ENCODE results near the gene YARS1.

The YARS1 gene

DNA sequence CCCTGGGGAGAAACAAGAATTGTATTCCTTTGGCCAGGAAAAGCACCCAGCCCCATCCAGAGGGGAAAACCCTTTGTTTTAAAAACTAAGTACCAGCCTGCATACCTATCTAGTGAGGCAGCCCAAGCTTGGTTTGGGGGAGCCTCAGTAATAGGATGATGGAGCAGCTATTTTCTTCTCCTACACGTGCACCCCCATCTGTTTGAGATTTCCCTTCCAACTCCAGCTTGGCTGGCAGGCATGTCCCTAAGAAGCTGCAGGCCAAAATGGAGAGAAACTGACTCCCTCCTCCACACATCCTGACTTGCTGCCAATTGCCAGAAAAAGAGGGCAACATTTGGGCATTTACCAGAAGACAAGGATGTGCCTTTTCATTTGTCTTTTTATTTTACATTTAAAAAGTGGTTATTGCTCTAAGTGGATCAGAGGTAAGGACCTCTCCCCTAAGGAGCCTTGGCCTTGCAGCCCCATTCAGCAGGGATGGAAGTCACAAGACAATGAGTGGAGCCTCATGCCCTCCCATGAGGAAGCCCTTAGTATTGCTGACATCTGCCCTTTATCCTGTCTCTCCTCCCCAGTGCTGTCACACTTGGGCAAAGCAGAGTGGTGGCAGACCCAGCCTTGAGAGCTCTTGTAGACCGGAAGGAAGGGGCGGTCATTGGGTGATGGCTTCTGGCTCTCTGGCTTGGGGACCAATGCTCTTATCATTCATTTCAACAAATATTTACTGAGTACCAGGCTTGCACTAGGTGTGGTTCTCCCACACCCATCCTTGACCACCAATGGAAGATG, 44.9 kb upstream of the YARS1 start:
- peaks cover 39% of the 10 kb centered on the region for H3K36me3 Mint-ChIP-seq (ENCODE audit: low read depth)
- no peak overlapping the region for H3K4me3 Mint-ChIP-seq
- no peaks in the 10 kb centered on the region for H3K9me3 Mint-ChIP-seq
- H3K27ac Mint-ChIP-seq, result no peak overlapping the region
- TF ChIP-seq, protein P1, sequence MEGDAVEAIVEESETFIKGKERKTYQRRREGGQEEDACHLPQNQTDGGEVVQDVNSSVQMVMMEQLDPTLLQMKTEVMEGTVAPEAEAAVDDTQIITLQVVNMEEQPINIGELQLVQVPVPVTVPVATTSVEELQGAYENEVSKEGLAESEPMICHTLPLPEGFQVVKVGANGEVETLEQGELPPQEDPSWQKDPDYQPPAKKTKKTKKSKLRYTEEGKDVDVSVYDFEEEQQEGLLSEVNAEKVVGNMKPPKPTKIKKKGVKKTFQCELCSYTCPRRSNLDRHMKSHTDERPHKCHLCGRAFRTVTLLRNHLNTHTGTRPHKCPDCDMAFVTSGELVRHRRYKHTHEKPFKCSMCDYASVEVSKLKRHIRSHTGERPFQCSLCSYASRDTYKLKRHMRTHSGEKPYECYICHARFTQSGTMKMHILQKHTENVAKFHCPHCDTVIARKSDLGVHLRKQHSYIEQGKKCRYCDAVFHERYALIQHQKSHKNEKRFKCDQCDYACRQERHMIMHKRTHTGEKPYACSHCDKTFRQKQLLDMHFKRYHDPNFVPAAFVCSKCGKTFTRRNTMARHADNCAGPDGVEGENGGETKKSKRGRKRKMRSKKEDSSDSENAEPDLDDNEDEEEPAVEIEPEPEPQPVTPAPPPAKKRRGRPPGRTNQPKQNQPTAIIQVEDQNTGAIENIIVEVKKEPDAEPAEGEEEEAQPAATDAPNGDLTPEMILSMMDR (IDR thresholded peaks at IDR 0.05), result no peak
- peaks cover 16% of the 10 kb centered on the region for H3K4me1 Mint-ChIP-seq
- DNase-seq, result no peak
- H3K27me3 Mint-ChIP-seq (ENCODE audit: low read depth, poor library complexity), result no peaks in the 10 kb centered on the region

DNA sequence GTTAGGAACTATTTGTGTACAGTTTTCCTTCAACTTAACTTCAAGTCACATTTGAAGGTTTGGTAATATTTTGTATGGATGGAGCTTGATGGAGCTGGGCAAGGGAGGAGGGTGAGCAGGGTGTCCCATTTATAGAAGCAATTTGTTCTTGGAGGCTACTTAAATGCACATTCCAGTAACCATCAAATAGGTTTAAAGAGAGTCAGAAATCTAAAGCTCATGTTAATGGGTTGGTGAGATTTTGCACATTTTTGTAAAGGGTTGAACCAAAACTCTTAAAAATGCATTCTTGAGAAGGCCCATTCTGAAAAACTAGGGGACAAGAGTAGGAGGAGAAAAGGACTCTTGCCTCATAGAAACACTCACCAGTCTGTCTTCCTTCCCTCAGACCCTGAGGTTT, 43.4 kb upstream of the YARS1 start:
- Mint-ChIP-seq H3K4me1 (peaks cover 7% of the 10 kb centered on the region), H3K4me3 (no peak overlapping the region), H3K36me3 (ENCODE audit: low read depth) (peaks cover 50% of the 10 kb centered on the region), H3K9me3 (no peaks in the 10 kb centered on the region), H3K27ac (no peak overlapping the region), H3K27me3 (ENCODE audit: low read depth, poor library complexity) (no peaks in the 10 kb centered on the region)
- TF ChIP-seq, protein P1 (IDR thresholded peaks at IDR 0.05), result no peak
- no peak for DNase-seq

DNA sequence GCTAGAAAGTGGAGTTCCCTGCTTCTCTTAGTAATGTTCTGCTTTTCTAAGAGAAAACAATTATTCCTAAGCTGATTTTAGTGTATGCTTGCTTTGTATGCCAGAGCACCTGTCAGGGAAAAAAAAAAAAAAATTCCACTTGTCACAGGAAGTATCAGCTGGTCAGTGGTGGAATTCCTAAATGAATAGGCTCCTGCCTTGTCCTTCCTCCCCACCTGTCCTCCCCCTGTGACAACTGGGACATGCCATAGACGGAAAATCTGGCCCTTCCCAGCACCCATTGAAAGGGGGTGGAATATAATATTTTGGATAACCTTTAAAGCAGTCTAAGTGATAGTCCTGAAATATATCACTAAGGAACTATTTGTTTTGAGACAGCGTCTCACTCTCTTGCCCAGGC, 42.8 kb upstream of the YARS1 start:
- TF ChIP-seq, protein P1 (IDR thresholded peaks at IDR 0.05), result no peak
- peaks cover 57% of the 10 kb centered on the region for H3K36me3 Mint-ChIP-seq (ENCODE audit: low read depth)
- no peak for DNase-seq
- no peaks in the 10 kb centered on the region for H3K9me3 Mint-ChIP-seq
- peaks cover 7% of the 10 kb centered on the region for H3K4me1 Mint-ChIP-seq
- H3K27me3 Mint-ChIP-seq (ENCODE audit: low read depth, poor library complexity), result no peaks in the 10 kb centered on the region
- H3K27ac Mint-ChIP-seq, result no peak overlapping the region
- H3K4me3 Mint-ChIP-seq, result no peak overlapping the region

DNA sequence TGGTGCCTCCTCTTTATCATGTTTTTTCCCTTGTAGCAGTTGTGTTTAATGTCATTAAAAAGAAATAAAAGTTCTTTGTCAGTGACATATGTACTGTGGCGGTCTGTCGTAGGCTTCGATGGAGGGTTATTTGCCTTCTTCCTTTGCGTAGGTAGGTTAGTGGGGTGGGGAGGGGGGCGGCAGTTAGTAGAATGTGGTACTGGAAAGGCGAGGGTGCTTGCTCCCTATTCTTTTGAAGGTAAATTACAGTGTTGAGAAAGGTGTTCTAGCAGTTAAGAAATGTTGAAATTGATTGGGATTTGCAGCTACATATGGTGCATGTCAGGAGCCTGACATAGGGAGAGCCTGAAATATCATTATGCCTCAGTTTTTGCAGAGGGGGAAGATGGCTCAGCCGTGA, 41.6 kb upstream of the YARS1 start:
- peaks cover 5% of the 10 kb centered on the region for H3K4me1 Mint-ChIP-seq
- H3K9me3 Mint-ChIP-seq, result no peaks in the 10 kb centered on the region
- peaks cover 58% of the 10 kb centered on the region for H3K36me3 Mint-ChIP-seq (ENCODE audit: low read depth)
- no peaks in the 10 kb centered on the region for H3K27me3 Mint-ChIP-seq (ENCODE audit: low read depth, poor library complexity)
- H3K4me3 Mint-ChIP-seq, result no peak overlapping the region
- H3K27ac Mint-ChIP-seq, result peak overlapping the region; percentile 52
- TF ChIP-seq, protein P1 (IDR thresholded peaks at IDR 0.05), result no peak
- DNase-seq, result no peak

DNA sequence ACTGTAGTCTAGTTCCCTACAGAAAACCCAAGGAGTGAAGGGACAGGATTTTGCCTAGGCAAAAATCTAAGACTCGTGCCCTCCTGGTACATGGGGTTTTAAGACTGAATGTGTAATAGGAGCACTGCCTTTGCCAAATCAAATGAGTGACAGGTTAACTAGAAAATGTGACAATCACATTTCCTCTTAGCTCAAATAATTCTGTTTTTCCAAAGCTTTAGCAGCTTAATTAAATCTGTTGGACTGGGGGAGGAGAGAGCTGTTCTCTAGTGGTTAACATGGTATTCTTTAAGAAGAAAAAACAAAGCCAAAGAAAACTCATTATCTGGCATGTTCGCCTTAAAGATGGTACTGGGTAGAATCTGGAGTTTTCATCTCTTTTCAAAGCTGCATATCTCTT, 41.0 kb upstream of the YARS1 start:
- no peak for DNase-seq
- H3K27ac Mint-ChIP-seq, result no peak overlapping the region

More for the DNA sequence above, 41.0 kb upstream of the YARS1 start:
- Mint-ChIP-seq H3K9me3 (no peaks in the 10 kb centered on the region), H3K4me3 (no peak overlapping the region), H3K4me1 (no peaks in the 10 kb centered on the region), H3K36me3 (ENCODE audit: low read depth) (peaks cover 57% of the 10 kb centered on the region), H3K27me3 (ENCODE audit: low read depth, poor library complexity) (no peaks in the 10 kb centered on the region)
- TF ChIP-seq, protein P1 (IDR thresholded peaks at IDR 0.05), result no peak

Measured in nephron progenitor cell (in vitro differentiated cells).